Activated CD4-positive, alpha-beta T cell treated with anti-CD3 and anti-CD28 coated beads for 1 hour (primary cell): ENCODE data around the gene LPGAT1.
"Not testable (repeated sequence)": the region's sequence is repeated elsewhere in the genome, so short reads cannot be mapped to it uniquely, and the experiment has no call there.

Source experiments
- DNase-seq: peaks from one replicate; pipeline ENCODE4 v3.0.0-alpha.2; 2020

Gene LPGAT1

GRCh38 chr1:211731456-211732292, 98.9 kb downstream of the LPGAT1 start:
- DNase-seq: no peak

GRCh38 chr1:211730347-211730746, 100.2 kb downstream of the LPGAT1 start:
- no peak for DNase-seq

GRCh38 chr1:211729238-211729637, 101.3 kb downstream of the LPGAT1 start:
- no peak for DNase-seq

- DNase-seq: no peak
These were observed 104.0 kb downstream of the LPGAT1 start for GRCh38 chr1:211726467-211726995.

GRCh38 chr1:211724687-211725196, 105.8 kb downstream of the LPGAT1 start:
- no peak for DNase-seq

- no peak for DNase-seq
These were observed 107.3 kb downstream of the LPGAT1 start for GRCh38 chr1:211723273-211723672.

GRCh38 chr1:211722277-211723175, 108.0 kb downstream of the LPGAT1 start:
- DNase-seq: no peak

- not testable (repeated sequence) for DNase-seq
These were observed 114.0 kb downstream of the LPGAT1 start for GRCh38 chr1:211716555-211716954.

GRCh38 chr1:211715971-211716370, 114.6 kb downstream of the LPGAT1 start:
- no peak for DNase-seq

- DNase-seq: no peak
These were observed 116.4 kb downstream of the LPGAT1 start for GRCh38 chr1:211714154-211714553.

GRCh38 chr1:211713231-211713630, 117.3 kb downstream of the LPGAT1 start:
- no peak for DNase-seq

GRCh38 chr1:211711315-211711705, 119.3 kb downstream of the LPGAT1 start:
- DNase-seq: no peak

- no peak for DNase-seq
These were observed 119.8 kb downstream of the LPGAT1 start for GRCh38 chr1:211710566-211711314.

- no peak for DNase-seq
These were observed 121.6 kb downstream of the LPGAT1 start for GRCh38 chr1:211708926-211709325.

GRCh38 chr1:211708006-211708405, 122.6 kb downstream of the LPGAT1 start:
- no peak for DNase-seq

- no peak for DNase-seq
These were observed 125.0 kb downstream of the LPGAT1 start for GRCh38 chr1:211705467-211706091.

GRCh38 chr1:211704543-211704942, 126.0 kb downstream of the LPGAT1 start:
- DNase-seq: no peak

- DNase-seq: no peak
These were observed 126.6 kb downstream of the LPGAT1 start for GRCh38 chr1:211703812-211704537.

GRCh38 chr1:211701733-211702132, 128.8 kb downstream of the LPGAT1 start:
- DNase-seq: no peak

GRCh38 chr1:211699059-211699458, 131.5 kb downstream of the LPGAT1 start:
- DNase-seq: no peak
